ENCODE measurements around the gene SATB2. TPM values are rescaled to one million over a fixed set of nuclear protein-coding genes. Genes with fewer than 3 reads are reported as not detected.
A peak's percentile ranks its signal among the peaks of the same experiment; 100 is the strongest.

Gene SATB2
- total RNA-seq, 1 donor from 2014 or later = 5.6 TPM

DNA sequence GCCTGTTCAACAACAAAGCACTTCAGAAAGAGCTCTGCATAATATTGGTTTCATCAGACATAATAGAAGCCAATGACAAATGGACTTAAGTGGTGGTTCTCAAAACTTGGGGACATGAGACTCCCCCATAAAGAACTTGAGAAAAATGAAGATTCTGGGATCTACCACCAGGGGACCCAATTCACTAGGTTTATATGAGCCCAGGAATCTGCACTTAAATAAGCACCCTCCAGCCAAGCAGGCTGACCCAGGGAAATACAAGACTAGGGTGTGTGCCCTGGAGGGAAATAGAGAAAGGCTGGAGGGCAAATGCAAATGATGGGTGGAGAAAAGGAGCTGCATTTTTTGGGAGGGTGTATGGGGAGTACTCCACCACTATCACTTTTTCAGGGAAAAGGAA is 52.5 kb downstream of the SATB2 start:
- no peak for DNase-seq (ENCODE audit: low read depth)

DNA sequence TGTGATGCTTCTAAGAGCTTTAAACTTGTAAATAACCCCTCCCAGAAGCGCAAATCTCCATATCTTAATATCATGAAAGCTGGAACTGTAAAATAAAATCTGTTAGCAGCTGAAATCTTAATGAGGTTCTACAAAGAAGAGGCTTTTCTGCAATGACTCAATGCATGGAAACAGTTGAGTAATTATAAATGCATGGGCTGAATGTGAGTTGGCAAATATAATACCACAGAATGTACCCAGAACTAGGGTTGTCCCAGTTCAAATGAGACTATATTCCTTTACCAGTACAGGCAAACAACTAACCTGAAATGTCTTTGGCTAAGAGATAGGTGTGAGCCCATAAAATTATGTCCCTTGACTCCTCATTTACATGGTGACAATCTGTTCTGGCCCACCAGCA is 52.9 kb downstream of the SATB2 start:
- peak; percentile 82 for DNase-seq (ENCODE audit: low read depth)

DNA sequence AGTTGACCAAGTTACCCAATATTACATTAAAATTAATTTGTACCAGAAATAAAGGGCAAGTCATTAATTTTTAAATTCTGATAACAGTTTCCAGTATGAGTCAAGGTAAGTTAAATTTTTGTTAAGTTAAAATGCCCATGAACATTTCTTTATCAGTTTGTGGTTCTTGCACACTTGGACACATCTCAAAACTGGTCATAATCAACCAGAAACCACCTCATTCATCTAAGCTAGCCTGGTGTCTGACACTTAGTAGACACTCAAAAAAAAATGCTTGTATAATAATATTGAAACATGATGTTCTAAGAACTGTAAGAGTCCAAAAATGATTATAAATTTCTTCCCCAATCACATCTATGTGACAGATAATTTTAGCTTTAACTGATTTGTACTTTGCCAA is 62.4 kb downstream of the SATB2 start:
- DNase-seq (ENCODE audit: low read depth) = no peak

- no peak for DNase-seq (ENCODE audit: low read depth)
Observed at GRCh38 chr2:199392363-199392762, 65.4 kb downstream of the SATB2 start.

DNA sequence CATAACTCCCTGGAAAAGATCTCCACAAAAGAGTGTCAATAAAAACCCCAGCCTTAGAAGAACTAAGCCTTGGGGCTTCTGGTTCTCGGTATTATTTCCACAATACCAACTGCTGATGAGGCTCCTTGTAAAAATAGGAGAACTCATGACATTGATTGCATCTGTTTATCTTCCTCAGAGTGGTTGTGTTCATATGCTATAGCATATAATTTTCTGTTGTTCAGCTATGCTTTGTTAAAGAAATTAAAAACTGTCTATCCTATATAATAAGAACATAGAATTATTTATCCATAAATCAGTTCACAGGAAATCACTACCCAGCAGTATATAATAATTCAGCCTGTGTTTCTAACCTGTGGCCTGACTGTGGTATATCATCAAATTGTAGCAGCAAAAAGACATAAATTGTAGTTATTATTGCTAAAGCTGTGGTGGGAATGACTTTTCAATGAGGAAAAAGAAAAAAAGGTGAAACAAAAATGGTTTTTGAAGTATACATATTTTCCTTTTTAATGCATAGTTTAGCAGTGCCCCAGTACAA is 68.9 kb downstream of the SATB2 start:
- DNase-seq (ENCODE audit: low read depth) = no peak

DNA sequence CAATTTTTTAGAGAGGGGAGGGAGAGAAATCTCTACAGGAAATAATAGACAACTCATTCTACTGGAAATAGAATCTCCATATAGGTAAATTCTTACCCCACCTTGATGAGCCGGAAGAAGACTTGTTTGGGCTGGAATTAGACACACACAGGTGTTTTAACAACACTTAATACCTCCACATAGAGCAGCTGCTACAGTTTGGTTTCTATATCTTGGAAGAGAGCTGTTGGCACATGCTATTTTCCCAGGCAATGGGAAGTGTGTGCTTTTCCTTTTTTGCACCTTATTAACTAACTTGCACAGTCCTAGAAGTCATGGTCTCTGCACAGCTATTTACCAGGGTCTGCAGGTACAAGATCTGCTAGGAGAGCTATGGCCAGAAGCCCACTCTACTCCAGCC is 73.7 kb downstream of the SATB2 start:
- DNase-seq (ENCODE audit: low read depth) = no peak

- DNase-seq (ENCODE audit: low read depth) = no peak
Observed at GRCh38 chr2:199383021-199383420, 74.7 kb downstream of the SATB2 start.

DNA sequence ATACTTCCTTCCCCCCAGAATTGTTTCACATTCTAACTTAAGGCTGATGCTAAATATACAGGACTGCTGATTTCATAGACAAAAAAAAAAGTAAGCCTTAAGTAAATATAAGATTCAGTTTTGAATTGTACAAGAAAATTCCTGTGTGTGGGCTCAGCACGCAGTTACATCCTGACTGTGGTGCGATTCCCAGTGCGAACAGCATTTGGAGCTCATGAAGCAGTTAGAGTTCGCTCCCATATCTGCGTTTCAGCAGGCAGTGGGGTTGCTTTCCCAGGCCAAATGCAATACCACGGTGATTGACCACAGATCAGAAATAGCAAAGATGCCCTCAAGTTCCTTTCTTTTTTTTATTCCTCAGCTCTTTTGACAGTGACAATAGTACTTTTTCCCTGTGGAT is 75.6 kb downstream of the SATB2 start:
- DNase-seq (ENCODE audit: low read depth) = no peak

GRCh38 chr2:199381531-199381930 is 76.2 kb downstream of the SATB2 start:
- DNase-seq (ENCODE audit: low read depth) = no peak

DNA sequence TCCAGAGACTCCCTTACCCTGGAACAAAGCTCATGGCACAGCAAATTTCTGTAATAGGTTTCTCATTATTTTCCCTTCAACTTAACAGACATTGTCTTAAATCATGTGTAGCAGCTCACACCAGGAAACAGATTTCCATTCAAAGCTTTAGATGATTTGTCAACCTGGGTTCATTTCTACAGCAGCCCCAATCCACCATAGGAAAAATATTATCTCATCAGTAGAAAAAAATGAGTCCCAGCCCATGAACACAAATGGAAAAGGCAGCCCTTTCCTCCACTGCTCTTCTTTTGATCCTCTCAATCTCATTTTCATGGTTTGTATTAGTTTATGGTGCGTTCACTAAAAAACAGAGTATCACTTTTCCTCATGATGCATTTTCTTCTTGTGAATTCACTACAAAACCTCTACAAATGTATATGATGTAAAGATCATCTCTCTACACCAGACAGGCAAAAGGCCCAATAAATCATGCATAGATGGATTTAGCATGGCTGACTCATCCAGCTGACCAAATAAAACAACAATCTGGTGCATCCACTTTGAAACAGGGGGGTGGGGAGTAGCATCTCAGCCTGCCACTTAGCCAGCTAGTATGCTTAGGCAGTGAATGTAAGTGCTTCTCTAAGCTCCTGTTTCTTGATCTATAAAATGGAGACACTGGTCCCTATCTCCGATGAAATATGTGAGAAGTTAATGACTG is 78.6 kb downstream of the SATB2 start:
- DNase-seq (ENCODE audit: low read depth) = no peak

DNA sequence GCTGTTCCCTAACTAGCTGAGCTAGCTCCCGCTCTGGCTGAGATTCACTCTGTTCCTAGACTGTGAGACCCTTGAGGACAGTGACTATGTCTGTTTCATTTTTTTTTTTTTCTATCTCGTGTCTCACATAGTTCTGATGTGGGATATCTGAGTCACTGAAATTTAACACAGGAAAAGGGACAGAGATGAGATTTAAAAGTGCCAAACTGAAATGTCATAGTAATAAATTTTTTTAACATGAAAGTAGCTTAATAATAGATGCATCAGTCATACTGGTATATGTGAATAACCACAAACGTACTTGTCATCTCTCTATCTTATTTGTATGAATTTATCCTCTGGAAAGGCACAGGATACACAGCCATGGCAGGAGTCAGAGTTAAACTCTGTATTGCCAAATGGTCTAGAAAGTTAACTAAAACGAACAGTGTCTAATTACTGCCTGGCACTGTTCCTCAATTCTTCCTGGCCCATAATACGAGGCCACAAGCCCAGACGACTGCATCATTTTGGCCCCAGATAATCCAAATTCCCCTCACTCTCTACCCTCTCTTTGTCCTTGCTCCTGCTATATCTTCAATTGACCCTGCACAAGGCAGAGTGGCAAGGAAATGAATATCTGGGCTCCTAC is 87.5 kb downstream of the SATB2 start:
- no peak for DNase-seq (ENCODE audit: low read depth)

GRCh38 chr2:199366406-199366805 is 91.3 kb downstream of the SATB2 start:
- peak; percentile 86 for DNase-seq (ENCODE audit: low read depth)

- no peak for DNase-seq (ENCODE audit: low read depth)
Observed at GRCh38 chr2:199364153-199364552, 93.6 kb downstream of the SATB2 start.

DNA sequence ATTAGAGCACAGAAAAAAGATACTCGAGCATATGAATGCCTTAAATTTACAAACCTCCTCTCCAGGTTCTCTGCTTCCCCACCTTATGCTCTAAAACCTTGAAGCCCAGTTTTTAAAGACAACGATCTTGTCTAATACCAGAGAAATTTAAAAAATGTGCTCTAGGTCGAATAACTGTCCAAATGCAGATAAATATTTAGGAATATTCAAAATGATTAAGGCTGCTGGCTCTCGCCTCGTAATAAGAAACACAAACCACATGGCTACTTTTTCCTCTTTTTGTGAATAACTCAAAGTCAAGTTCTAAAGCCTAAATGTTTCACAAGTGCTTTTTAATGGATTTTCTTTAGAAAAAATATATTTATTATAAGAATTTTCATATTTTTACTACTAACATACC is 101.3 kb downstream of the SATB2 start:
- DNase-seq (ENCODE audit: low read depth) = no peak

DNA sequence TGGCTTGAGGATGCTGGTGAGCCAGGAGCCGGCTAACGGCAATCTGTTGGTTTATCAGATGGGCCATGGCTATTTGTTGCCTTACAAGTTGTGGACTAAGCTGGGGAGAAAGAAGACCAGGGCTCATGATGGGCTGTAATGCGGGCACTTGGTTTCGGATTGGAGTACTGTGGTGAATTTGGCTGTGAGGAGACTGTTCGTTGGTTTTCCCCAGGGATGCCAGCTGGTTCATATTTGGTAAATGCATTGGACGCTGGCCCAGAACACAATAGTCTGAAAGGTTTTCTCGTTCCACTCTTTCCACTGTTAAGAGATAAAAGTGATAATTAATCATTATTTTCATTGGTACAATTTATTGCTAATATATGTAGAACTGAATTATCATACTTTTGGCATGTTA is 108.9 kb downstream of the SATB2 start:
- no peak for DNase-seq (ENCODE audit: low read depth)

- DNase-seq (ENCODE audit: low read depth) = no peak
Observed at GRCh38 chr2:199344012-199344411, 113.7 kb downstream of the SATB2 start.

GRCh38 chr2:199342334-199342733 is 115.4 kb downstream of the SATB2 start:
- DNase-seq (ENCODE audit: low read depth) = no peak

- DNase-seq (ENCODE audit: low read depth) = no peak
Observed at GRCh38 chr2:199341123-199341522, 116.6 kb downstream of the SATB2 start.

DNA sequence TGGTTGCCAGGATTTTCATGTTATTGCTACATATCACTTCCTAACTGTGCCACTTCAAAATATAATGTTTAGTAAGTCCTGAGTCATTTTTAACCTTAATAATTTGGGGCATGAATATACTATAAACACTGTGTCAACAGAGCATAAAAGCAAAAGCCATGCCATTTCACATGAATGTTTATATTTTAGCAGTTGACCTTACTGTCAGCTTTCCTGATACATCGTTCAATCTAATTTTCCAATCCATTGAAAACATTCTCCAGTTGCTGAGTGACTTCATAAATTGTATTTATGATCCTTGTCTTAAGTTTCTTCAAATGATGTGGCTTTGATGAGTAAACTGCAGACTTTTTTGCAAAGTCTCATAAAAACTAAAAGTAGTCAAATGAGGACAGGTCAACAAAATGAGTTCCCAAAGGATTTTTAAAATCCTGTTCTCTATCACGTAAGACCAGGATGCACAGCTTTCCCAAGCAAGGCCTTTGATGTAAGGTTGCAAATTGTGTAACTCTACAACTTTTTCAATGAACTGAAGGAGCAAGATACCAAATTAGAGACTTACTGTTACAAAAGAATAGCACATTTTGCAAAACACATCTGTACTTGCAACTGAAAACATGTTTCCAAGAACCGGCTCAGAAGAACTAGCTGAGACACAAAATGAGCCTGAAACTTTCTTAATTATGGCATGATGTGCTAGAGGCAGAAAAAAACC is 117.7 kb downstream of the SATB2 start:
- DNase-seq (ENCODE audit: low read depth) = no peak

GRCh38 chr2:199336546-199336945 is 121.2 kb downstream of the SATB2 start:
- DNase-seq (ENCODE audit: low read depth) = no peak

DNA sequence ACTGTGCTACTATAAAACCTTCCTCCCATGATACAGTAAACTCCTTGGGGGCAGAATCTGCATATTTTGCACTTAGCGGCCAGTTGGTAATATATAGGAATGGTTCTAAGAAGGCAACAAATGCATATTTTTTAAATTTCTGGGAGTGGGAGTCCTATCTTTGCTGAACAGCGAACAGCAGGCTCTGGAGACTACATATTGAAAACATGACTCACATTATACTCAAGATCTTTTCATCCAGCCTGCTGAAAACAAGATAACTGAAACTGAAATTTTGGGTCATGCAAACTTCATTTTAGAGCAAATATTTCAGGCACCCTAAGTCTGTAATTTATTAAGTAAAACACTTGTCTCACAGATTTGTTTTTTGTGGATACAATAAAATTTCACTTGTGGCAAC is 122.2 kb downstream of the SATB2 start:
- no peak for DNase-seq (ENCODE audit: low read depth)

DNA sequence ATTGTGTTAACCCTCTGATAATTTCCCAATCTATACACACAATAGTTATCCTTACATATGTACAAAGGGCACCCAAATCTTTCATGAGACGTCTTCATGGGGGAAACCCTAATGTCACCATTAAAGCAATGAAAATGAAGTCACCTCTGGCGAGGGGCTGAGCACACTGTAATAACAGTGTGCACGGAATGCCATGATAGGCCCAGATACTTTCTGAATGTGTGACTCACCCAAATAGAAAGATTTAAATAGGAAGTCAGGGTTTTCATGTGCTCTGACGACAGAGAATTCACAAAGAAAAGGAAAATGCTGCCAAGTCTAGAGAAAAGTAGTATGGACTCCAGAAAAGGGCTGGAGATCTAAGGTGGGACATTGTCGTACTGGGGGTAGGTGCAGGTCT is 128.3 kb downstream of the SATB2 start:
- no peak for DNase-seq (ENCODE audit: low read depth)

- DNase-seq (ENCODE audit: low read depth) = no peak
Observed at GRCh38 chr2:199329031-199329430, 128.7 kb downstream of the SATB2 start.
